AG09309 (cell line): ENCODE results near the gene CDK2.
A peak's percentile ranks its signal among the peaks of the same experiment; 100 is the strongest.

Source experiments
- DNase-seq: peaks from one replicate; pipeline ENCODE4 v3.0.0-alpha.2; 2010; ENCODE audit warnings: low read depth
- H3K4me3 ChIP-seq: 2 replicates; pipeline ENCODE4 v1.5.1; 2011; ENCODE audit warnings: mild to moderate bottlenecking, low read depth, low read length, moderate library complexity; ENCODE audit not compliant: control insufficient read depth
- TF ChIP-seq, protein P1 (sequence below): IDR thresholded peaks from 2 replicates; pipeline ENCODE4 v1.5.1; 2011; ENCODE audit warnings: mild to moderate bottlenecking, low read depth, low read length, inconsistent platforms; ENCODE audit not compliant: insufficient read depth, control insufficient read depth; ENCODE audit errors: missing control alignments

Gene CDK2

DNA sequence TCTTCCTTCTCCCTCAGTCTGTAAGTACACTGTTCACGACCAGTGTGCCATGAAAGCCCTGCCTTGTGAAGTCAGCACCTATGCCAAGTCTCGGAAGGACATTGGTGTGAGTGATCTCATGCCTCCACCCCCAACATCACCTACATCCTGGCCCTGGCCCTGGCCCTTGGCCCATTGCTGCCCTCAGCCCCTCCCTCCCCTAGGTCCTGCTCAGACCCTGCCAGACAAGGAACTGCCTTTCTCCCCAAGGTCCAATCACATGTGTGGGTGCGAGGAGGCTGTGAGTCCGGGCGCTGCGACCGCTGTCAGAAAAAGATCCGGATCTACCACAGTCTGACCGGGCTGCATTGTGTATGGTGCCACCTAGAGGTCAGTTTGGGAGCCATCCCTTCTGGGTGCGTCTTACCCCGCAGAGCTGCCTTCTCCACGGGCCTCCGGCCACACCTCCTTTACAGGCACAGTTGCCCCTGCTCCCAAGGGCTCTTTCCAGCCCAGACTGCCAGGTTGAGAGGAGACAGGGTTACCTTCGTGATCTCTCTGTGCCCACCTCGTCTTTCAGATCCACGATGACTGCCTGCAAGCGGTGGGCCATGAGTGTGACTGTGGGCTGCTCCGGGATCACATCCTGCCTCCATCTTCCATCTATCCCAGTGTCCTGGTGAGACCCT, 26.4 kb upstream of the CDK2 start:
- peak; percentile 38 for DNase-seq
- H3K4me3 ChIP-seq, result no peak overlapping the region
- TF ChIP-seq, protein P1, sequence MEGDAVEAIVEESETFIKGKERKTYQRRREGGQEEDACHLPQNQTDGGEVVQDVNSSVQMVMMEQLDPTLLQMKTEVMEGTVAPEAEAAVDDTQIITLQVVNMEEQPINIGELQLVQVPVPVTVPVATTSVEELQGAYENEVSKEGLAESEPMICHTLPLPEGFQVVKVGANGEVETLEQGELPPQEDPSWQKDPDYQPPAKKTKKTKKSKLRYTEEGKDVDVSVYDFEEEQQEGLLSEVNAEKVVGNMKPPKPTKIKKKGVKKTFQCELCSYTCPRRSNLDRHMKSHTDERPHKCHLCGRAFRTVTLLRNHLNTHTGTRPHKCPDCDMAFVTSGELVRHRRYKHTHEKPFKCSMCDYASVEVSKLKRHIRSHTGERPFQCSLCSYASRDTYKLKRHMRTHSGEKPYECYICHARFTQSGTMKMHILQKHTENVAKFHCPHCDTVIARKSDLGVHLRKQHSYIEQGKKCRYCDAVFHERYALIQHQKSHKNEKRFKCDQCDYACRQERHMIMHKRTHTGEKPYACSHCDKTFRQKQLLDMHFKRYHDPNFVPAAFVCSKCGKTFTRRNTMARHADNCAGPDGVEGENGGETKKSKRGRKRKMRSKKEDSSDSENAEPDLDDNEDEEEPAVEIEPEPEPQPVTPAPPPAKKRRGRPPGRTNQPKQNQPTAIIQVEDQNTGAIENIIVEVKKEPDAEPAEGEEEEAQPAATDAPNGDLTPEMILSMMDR, result peak; percentile 96

DNA sequence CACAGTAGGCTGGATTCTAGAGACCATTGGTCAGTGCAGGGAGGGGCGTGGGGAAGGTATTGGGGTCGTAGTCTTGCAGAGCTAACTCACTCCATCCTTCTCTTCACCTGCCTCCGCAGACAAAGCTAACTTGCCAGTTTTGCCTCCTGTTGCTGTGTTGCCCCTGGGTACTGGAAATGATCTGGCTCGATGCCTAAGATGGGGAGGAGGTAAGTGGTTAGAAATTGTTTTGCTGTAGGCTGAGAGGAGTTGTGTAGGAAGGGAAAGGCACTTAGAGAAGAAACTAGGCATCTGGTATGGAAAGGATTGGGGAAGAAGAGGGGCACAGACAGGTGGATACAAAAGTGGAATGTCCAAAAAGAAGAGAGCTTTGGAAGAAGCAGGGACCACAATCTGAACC, 24.6 kb upstream of the CDK2 start:
- DNase-seq, result no peak
- no peak overlapping the region for H3K4me3 ChIP-seq
- TF ChIP-seq, protein P1, result no peak

DNA sequence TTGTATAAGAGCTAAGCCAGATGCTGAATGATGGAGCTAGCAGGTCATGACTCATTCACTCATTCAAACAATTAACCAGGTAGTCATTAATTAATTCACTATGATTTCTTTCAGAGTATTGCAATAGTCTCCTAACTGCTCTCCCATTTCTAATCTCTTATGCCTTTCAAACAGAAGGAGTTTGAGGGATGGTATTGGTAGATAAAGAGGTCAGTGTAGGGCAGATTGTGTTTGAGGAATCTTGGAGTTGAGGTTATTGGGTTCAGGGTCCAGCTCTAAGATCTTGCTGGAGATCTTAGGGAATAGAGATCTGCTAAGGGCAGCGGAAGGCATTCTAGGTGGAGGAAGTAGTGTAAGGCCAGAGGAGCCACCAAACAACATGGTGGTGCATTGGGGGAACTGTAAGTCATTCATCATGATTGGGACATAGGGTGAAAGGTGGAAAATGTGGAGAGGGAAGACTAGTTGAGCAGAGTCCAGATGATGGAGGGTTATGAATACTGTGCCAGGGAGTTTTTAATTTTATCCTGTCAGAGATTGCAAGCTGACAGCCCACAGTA, 24.0 kb upstream of the CDK2 start:
- H3K4me3 ChIP-seq, result no peak overlapping the region
- TF ChIP-seq, protein P1, result no peak
- no peak for DNase-seq

DNA sequence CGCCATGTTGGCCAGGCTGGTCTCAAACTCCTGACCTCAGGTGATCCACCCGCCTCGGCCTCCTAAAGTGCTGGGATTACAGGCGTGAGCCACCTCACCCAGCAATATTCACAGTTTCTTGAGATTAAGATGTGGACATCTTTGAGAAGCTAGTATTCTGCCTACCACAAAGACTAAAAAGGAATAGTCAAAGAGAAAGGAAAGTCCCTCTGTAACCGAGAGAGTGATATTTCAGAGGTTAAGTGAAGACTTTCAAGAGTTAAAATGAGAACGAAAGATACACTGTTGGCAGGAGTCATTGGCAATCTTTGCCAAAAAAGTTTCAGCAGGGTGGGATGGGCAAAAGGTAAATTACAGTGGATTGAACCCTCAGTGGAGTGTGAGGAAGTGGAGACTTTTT, 20.1 kb upstream of the CDK2 start:
- no peak for DNase-seq
- TF ChIP-seq, protein P1, result no peak
- no peak overlapping the region for H3K4me3 ChIP-seq

DNA sequence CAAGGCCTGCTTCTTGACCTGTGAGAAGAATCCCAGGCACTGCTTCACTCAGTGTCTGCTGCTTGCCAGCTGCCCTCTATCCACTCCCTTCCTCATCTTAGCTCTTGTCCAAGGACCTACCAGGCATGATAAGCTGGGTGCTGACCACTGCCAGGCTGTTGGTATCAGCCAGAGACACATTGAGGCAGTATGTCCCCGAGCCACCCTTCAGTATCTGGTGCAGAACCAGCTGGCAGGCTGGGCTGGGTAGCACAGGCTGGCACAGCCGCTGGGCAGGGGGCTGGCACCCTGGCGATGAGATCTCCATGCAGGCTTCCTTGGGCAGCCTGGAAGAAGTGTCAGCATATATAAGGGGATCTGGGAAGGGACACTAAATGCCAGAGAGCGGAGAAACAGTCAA, 11.3 kb upstream of the CDK2 start:
- no peak overlapping the region for H3K4me3 ChIP-seq
- TF ChIP-seq, protein P1, result no peak
- DNase-seq, result no peak

DNA sequence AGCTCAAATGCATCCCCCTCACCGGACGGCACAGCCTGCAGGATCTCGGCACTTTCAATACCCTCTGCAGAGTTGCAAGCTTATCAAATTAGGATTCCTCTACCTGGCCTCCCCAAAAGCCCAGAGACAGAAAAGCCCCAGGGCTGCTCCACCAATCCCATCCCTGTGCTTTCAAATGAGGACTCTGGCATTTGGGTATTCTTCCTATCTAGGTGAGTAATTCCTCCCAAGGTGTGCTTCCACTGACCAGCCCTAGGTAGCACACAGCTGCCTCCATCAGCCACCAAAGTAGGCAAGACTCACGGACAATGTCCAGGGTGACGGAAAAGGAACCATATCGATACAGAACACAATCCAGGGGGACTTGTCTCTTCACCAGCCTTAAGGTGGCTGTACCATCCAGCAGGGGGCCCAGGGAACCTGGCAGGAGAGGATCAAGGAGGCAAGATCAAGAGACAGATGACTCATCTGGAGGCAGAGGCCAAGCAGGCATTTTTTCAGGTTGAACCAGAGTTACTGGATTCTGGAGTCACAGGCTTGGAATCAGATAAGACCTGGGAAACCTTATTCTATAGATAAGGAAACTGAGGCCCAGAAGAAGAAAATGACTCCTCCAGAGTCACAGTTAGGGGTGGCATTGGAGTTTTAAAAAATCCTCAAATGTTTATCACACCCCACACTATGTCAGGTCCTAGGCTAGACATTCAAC, 10.7 kb upstream of the CDK2 start:
- DNase-seq, result no peak
- H3K4me3 ChIP-seq, result no peak overlapping the region
- TF ChIP-seq, protein P1, result peak; percentile 56
